Peyer's patch (tissue), 4 donors: ENCODE data around the gene IKBKE.

Experiments used
- POLR2A ChIP-seq, 2 donors: fragments of 450-650 bp; IDR thresholded peaks; one replicate each; pipeline ENCODE4 v1.5.1; 2017; ENCODE audit warnings: antibody characterized with exemption in 2 of 2, mild to moderate bottlenecking in 2 of 2, moderate library complexity in 2 of 2
- TF ChIP-seq, protein P1 (sequence below), 6 experiments: fragments of 450-650 bp in 4 of 6; fragments of 200-600 bp in 2 of 6; sonication (generic) in 1 of 6; IDR thresholded peaks; one replicate each; pipeline ENCODE4 v1.5.1; 2017 to 2019; ENCODE audit warnings: antibody characterized with exemption in 6 of 6, mild to moderate bottlenecking in 3 of 6, moderate library complexity in 1 of 6

DNA sequence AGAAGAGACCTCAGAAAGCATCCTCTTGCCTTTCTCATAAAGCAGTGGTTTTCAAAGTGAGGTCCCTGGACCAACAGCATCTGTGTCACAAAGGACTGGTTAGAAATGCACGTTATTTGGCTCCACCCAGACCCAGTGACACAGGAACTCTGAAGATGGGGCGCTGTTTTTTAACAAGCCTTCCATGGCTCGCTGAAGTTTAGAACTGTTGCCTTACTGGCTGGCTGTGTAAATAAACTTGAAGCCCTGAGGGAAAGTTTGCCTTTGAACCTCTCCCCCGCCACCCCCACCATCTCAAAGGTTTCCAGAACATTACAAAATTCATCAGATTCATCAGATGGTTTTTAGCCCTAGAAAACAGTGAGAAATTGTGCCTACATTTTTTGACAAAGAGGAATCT lies 21.8 kb upstream of the IKBKE start:
- TF ChIP-seq POLR2A (IDR thresholded peaks at IDR 0.05), result no peak
- TF ChIP-seq, protein P1, sequence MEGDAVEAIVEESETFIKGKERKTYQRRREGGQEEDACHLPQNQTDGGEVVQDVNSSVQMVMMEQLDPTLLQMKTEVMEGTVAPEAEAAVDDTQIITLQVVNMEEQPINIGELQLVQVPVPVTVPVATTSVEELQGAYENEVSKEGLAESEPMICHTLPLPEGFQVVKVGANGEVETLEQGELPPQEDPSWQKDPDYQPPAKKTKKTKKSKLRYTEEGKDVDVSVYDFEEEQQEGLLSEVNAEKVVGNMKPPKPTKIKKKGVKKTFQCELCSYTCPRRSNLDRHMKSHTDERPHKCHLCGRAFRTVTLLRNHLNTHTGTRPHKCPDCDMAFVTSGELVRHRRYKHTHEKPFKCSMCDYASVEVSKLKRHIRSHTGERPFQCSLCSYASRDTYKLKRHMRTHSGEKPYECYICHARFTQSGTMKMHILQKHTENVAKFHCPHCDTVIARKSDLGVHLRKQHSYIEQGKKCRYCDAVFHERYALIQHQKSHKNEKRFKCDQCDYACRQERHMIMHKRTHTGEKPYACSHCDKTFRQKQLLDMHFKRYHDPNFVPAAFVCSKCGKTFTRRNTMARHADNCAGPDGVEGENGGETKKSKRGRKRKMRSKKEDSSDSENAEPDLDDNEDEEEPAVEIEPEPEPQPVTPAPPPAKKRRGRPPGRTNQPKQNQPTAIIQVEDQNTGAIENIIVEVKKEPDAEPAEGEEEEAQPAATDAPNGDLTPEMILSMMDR (IDR thresholded peaks at IDR 0.05), result no peak
